ENCODE data around the gene BMS1. TPM values are rescaled to one million over a fixed set of nuclear protein-coding genes. Genes with fewer than 3 reads are reported as not detected.
"Not testable (repeated sequence)": the region's sequence is repeated elsewhere in the genome, so short reads cannot be mapped to it uniquely, and the experiment has no call there.

Gene BMS1
- total and polyA plus RNA-seq, 11 donors, result 6.7 to 17.1 (median 13.8) TPM

DNA sequence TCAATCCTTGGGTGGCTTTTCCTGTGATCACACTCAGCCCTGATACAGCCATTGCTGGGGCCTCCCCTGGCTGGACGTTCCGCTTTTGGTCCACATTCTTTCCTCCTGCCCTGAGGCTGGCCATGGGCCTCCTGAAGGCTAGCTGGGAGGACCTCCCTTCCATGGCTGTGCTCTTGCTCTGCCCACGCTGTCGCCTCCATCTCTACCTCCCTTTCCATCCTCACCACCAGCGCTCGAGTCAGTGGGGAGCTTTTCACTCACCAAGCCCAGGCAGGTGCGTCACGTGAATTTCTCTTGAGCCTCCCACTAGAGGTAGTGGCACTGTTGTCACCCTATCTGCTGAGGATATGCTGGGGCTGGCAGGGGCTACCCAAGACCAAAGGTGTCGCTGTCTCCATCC is 85.9 kb downstream of the BMS1 start:
- Histone ChIP-seq H3K4me1 (peaks cover 0 to 28% (median 16%) of the 10 kb centered on the region in 12 donors), H3K9me3 (no peaks in the 10 kb centered on the region), H3K27me3 (peaks cover 5 to 31% (median 19%) of the 10 kb centered on the region in 9 donors), H3K4me3 (no peak overlapping the region), H3K36me3 (no peaks in the 10 kb centered on the region), H3K27ac (no peak overlapping the region)
- 91 to 96% (median 95%) methylated on average over 9 of the region's 9 CpGs for WGBS, 4 donors
- ATAC-seq (no peak), DNase-seq (no peak)
- intact Hi-C loops (cut with DNase I), result loop anchor here in 3 of 10 donors (5.0 to 10.0 kb wide), 3 partner anchors 476 to 596 kb away; no protein-coding TSS in a partner anchor
- no peak for TF ChIP-seq POLR2A (IDR thresholded peaks at IDR 0.05)
- TF ChIP-seq, protein P1, sequence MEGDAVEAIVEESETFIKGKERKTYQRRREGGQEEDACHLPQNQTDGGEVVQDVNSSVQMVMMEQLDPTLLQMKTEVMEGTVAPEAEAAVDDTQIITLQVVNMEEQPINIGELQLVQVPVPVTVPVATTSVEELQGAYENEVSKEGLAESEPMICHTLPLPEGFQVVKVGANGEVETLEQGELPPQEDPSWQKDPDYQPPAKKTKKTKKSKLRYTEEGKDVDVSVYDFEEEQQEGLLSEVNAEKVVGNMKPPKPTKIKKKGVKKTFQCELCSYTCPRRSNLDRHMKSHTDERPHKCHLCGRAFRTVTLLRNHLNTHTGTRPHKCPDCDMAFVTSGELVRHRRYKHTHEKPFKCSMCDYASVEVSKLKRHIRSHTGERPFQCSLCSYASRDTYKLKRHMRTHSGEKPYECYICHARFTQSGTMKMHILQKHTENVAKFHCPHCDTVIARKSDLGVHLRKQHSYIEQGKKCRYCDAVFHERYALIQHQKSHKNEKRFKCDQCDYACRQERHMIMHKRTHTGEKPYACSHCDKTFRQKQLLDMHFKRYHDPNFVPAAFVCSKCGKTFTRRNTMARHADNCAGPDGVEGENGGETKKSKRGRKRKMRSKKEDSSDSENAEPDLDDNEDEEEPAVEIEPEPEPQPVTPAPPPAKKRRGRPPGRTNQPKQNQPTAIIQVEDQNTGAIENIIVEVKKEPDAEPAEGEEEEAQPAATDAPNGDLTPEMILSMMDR (IDR thresholded peaks at IDR 0.05), result no peak

DNA sequence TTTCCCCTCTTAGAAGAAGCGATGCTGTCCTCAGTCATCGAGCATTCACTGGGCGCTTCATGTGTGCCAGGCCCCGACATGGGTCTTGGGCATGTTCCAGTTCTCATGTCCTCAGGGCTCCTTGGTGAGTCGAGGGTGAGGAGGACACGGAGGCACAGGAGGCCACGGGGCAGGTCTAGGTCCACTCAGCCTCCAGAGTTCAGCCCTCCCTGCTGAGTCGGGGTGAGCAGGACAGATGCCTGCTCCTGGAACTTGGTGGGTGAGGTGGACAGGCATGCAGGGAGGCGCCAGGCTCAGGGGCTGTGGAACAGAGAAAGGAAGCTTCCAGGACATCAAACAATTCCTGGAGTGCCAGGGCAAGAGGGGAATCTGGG is 87.4 kb downstream of the BMS1 start:
- H3K36me3 ChIP-seq, result no peaks in the 10 kb centered on the region
- peaks cover 5 to 16% (median 16%) of the 10 kb centered on the region in 9 donors for H3K27me3 ChIP-seq
- TF ChIP-seq, protein P1 (IDR thresholded peaks at IDR 0.05), result no peak
- no peak for TF ChIP-seq POLR2A (IDR thresholded peaks at IDR 0.05)
- DNase-seq (no peak), ATAC-seq (no peak)
- H3K4me1 ChIP-seq, result peaks cover 0 to 28% (median 16%) of the 10 kb centered on the region in 12 donors
- no peak overlapping the region for H3K4me3 ChIP-seq
- no peaks in the 10 kb centered on the region for H3K9me3 ChIP-seq
- intact Hi-C loops (cut with DNase I), result loop anchor here in 5 of 10 donors (2.0 to 10.0 kb wide), 5 partner anchors 75 to 595 kb away; no protein-coding TSS in a partner anchor
- H3K27ac ChIP-seq, result no peak overlapping the region
- WGBS, 4 donors, result 87 to 93% (median 92%) methylated on average over 9 of the region's 9 CpGs

DNA sequence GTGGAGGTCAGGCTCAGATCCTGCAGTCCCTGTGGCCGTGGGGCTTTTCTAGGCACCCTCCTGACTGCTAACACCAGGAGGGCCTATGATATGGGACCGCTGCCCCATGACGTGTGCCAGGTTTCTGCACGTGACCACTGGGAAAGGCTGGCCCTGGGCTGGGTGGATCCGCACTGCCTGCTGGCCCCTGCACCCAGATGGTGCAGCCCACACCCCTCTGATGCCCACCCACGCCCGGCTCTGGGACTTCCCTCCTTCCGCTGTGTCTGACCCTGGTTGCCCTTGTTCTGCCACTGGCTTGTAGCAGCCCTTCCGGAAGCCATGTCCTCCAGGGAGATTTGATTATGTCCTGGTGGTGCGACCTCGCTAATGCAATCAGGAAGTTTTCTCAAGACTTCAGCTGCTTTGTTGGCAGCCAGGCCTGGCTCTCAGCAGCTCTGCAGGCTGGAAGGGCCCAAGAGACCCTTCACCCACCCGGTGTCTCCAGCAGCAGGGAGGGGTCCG is 88.6 kb downstream of the BMS1 start:
- not testable (repeated sequence) for H3K27me3 ChIP-seq, ATAC-seq, H3K9me3 ChIP-seq, H3K4me3 ChIP-seq, H3K36me3 ChIP-seq, H3K27ac ChIP-seq
- peaks cover 0 to 30% (median 14%) of the 10 kb centered on the region in 12 donors for H3K4me1 ChIP-seq
- intact Hi-C loops (cut with DNase I), result loop anchor here in 2 of 10 donors (2.0 to 10.0 kb wide), 2 partner anchors 74 to 234 kb away; no protein-coding TSS in a partner anchor
- TF ChIP-seq, protein P1 (IDR thresholded peaks at IDR 0.05), result peak in 2 of 12 donors; percentile 8 to 15
- WGBS, 4 donors, result 19 to 39% (median 32%) methylated on average over 4 to 13 of the region's 13 CpGs
- peak in 4 of 5 donors; percentile 29 to 74 (median 48) for DNase-seq

DNA sequence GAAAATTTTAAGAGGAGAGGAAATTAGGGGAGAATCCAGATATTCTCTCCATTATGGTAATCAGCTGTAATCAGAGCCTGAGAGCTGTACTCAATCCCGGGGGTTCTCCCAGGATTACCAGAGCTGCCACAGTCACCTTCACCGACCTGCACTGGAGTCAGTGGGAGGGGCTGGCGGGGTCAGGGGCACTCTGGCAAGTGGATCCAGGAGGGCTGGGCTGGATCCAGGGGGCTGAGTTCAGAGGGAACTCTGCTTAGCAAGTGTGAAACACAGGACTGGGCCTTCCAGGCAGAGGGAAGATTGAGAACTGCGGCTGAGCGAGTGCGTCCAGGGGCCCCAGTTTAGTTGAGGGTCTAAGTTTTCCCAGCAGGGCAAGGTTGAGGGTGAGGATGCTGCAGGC is 89.2 kb downstream of the BMS1 start:
- H3K9me3 ChIP-seq, result no peaks in the 10 kb centered on the region
- H3K27me3 ChIP-seq, result peaks cover 0 to 8% (median 0%) of the 10 kb centered on the region in 9 donors
- DNase-seq (peak in 1 of 5 donors; percentile 21), ATAC-seq (no peak)
- WGBS, 4 donors, result 74 to 86% (median 77%) methylated on average over 6 of the region's 6 CpGs
- no peaks in the 10 kb centered on the region for H3K36me3 ChIP-seq
- no peak overlapping the region for H3K4me3 ChIP-seq
- no peak overlapping the region for H3K27ac ChIP-seq
- intact Hi-C loops (cut with DNase I), result loop anchor here in 2 of 10 donors (2.0 to 10.0 kb wide), 2 partner anchors 73 to 233 kb away; no protein-coding TSS in a partner anchor
- TF ChIP-seq, protein P1 (IDR thresholded peaks at IDR 0.05), result no peak
- no peak for TF ChIP-seq POLR2A (IDR thresholded peaks at IDR 0.05)
- peaks cover 0 to 25% (median 10%) of the 10 kb centered on the region in 12 donors for H3K4me1 ChIP-seq
